Central memory CD4-positive, alpha-beta T cell (primary cell): Measurements from ENCODE around the gene CYP20A1.
"Not testable (repeated sequence)": the region's sequence is repeated elsewhere in the genome, so short reads cannot be mapped to it uniquely, and the experiment has no call there.

Source experiments
- DNase-seq: peaks from one replicate; pipeline ENCODE4 v3.0.0; 2022
- total RNA-seq, 3 experiments: gene quantifications; one replicate each; lab custom pipeline; 2026; lab: John Stamatoyannopoulos, UW

CYP20A1 gene
- 84.5 to 153 (median 111) reads per million in 3 experiments for total RNA-seq

GRCh38 chr2:203238704-203239526 is at the start of gene CYP20A1:
CYP20A1 (plus strand) TSS chr2:203239018; CDS start chr2:203239063, 45 bp downstream.
- peak; percentile 97 for DNase-seq

- DNase-seq: not testable (repeated sequence)
Observed at GRCh38 chr2:203190547-203190946, 48.3 kb upstream of the CYP20A1 start.

GRCh38 chr2:203191026-203191425 is 47.8 kb upstream of the CYP20A1 start:
- not testable (repeated sequence) for DNase-seq

GRCh38 chr2:203191961-203192360 is 46.9 kb upstream of the CYP20A1 start:
- no peak for DNase-seq

- no peak for DNase-seq
Observed at GRCh38 chr2:203195331-203196036, 43.3 kb upstream of the CYP20A1 start.

DNA sequence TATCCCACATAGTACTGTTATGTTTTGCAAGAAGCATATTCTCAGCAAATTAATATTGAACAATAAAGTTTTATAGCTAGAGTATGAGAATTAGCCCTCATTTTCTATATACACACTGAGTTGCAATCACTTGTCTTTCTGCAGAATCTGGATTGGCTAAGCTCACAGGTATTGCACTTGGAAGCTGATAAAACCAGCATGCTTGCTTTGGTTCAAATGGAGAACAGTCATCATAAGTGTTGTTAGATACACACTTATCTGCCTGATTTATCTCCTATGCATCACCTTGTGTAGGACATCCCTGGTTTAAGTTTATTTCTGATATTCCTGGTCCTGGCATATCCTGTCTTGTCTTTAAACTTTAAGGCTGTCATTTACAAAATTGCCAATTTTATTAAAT is 38.0 kb upstream of the CYP20A1 start:
- no peak for DNase-seq

GRCh38 chr2:203201426-203201825 is 37.4 kb upstream of the CYP20A1 start:
- DNase-seq: no peak

- no peak for DNase-seq
Observed at GRCh38 chr2:203209538-203209937, 29.3 kb upstream of the CYP20A1 start.

GRCh38 chr2:203225423-203226039 is 13.3 kb upstream of the CYP20A1 start:
- DNase-seq: peak; percentile 23

GRCh38 chr2:203229674-203230073 is 9.1 kb upstream of the CYP20A1 start:
- not testable (repeated sequence) for DNase-seq

GRCh38 chr2:203237346-203238238 is 1.2 kb upstream of the CYP20A1 start:
- no peak for DNase-seq

DNA sequence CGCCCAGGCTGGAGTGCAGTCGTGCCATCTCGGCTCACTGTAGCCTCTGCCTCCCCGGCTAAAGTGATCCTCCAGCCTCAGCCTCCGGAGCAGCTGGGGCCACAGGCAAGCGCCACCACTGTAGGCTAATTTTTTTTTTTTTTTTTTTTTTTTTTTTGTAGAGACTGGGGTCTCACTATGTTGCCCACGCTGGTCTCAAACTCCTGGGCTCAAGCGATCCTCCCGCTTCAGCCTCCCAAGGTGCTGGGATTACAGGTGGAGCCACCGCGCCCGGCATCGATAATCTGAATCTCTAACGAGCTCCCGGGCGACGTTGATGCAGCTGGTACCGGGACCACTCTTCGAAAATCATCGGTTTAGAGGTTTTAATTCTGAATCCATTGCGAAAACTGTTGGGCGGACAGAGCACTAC is 520 bp upstream of the CYP20A1 start:
- no peak for DNase-seq

DNA sequence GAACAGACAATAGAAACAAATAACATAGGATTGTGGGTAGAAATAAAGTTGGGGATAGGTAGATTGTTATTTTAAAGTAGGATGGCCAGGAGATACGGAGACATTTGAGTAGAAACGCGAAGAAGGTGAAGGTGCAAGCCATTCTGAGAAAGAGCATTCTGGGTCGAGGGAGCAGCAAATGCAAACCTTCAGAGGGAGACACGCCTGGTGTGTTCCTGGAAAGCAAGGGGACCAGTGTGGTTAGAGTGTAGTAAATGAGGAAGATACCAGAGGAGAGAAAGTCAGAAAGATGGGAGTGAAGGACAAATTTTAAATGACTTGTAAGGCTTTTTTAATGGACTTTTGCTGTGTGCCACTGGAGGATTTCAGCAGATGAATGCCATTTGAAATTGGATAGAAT is 1.7 kb downstream of the CYP20A1 start:
- DNase-seq: no peak

DNA sequence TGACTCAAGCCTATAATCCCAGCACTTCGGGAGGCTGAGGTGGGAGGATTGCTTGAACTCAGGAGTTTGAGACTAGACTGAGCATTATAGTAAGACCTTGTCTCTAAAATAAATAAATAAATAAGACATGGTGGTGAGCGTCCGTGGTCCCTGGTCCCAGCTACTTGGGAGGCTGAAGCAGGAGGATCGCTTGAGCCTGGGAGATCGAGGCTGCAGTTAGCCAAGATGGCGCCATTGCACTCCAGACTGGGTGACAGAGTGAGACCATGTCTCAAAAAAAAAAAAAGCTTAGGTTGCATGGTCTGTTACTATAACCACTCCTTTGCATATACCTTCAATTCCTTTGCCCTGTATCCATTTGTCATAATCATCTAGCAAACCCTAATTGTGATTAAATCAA is 3.7 kb downstream of the CYP20A1 start:
- no peak for DNase-seq

- no peak for DNase-seq
Observed at GRCh38 chr2:203246646-203247045, 7.8 kb downstream of the CYP20A1 start.

DNA sequence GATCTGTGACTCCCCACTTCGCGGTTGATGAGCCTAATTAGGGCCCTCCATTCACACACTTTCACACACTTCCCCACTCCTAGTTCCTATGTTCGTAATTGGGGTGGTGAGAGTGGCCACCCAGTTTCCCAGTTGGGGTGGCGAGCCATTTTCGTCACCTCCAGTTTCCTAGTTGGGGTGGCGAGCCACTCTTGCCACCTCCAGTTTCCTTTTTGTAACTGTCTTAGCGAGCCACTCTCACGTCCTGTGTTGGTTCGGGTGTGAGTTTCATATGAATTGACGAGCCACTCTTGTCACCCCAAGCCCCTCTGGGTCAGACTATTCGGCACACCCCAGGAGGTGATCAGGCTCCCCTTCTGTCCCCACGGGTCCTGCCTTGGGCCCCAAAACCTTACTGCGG is 14.0 kb downstream of the CYP20A1 start:
- no peak for DNase-seq

DNA sequence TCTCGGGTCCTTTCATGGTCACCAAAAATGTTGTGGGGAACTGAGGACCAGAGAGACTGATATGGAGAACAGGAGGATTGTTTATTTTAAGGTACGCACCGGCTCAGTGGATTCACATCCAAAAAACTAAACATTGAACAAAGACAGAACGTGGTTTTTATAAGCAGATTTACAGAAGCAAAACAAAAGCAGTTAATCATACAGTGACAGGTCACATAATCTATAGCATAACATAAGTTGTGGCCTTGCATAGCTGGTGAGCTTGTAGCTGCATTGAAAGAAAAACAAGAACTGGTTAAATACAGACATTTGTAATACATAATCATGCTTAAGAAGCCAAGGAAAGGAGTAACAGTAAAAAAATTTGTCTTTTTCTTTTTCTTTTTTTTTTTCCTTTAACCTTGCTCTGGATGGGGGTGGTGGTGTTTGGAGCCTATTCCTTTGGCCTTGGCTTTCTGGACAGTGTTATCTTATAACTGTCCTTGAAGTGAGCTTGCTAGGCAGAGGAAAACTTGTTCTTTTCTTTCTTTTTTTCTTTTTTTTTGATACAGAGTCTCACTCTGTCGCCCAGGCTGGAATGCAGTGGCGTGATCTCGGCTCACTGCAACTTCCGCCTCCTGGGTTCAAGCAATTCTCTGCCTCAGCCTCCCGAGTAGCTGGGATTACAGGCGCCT is 14.7 kb downstream of the CYP20A1 start:
- not testable (repeated sequence) for DNase-seq

DNA sequence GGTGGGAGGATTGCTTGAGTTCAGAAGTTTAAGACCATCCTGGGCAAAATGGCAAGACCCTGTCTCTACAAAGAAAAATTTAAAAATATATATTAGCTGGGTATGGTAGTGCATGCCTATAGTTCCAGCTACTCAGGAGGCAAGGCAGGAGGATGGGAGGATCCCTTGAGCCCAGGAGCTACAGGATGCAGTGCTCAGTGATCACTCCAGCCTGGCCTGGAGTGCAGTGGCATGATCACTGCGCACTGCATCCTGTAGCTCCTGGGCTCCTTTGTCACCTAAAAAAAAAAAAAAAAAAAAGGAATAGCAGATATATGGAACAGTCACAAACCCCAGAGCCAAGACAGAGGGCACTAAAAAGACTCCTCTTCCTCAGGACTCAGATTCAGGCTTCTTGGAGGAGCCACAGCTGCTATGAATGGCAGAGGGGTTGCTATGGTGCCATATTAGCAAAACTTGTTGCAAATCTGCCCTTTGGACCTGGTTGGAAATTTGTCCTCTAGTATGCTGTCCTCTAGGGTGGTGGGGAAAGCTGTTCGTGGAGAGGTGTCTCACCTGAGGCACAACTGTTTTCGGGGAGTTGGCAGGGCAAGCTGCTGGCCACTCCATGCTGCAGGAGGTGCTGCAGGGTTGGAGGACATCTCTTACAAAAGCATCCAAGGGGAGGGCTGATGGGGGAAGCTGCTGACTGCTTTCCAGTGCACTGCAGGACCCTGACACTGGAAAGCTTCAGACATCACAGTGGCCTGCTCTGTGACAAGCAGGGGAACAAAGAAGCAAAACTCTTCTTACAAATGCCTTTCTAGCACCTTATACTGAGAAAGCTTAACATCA is 22.7 kb downstream of the CYP20A1 start:
- DNase-seq: no peak

DNA sequence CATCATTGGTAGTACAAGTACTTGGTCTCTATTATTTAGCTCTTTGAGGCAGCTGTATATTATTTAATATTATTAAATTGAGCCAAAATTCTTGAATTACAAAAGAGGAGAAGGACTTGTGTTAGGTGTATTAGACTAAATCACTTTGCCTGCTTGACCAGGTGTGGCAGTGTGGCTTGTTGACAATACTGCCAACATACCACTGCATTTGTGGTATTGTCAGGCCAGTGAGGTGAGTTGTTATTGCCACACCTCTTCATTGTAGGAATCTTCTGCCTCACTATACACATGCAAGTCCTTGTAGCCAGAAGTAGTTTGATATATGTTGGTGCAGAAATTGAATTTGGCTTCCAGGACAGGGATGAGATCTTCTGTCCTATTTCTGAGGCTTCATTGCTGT is 40.5 kb downstream of the CYP20A1 start:
- no peak for DNase-seq

- DNase-seq: no peak
Observed at GRCh38 chr2:203280428-203281064, 41.7 kb downstream of the CYP20A1 start.
